MV-4-11 (cell line): ENCODE data around the gene LRTM2.
"Not testable (repeated sequence)": the region's sequence is repeated elsewhere in the genome, so short reads cannot be mapped to it uniquely, and the experiment has no call there.

ENCODE experiments used
- DNase-seq: peaks from one replicate; lab custom pipeline; 2025; lab: John Stamatoyannopoulos, UW

LRTM2 gene

DNA sequence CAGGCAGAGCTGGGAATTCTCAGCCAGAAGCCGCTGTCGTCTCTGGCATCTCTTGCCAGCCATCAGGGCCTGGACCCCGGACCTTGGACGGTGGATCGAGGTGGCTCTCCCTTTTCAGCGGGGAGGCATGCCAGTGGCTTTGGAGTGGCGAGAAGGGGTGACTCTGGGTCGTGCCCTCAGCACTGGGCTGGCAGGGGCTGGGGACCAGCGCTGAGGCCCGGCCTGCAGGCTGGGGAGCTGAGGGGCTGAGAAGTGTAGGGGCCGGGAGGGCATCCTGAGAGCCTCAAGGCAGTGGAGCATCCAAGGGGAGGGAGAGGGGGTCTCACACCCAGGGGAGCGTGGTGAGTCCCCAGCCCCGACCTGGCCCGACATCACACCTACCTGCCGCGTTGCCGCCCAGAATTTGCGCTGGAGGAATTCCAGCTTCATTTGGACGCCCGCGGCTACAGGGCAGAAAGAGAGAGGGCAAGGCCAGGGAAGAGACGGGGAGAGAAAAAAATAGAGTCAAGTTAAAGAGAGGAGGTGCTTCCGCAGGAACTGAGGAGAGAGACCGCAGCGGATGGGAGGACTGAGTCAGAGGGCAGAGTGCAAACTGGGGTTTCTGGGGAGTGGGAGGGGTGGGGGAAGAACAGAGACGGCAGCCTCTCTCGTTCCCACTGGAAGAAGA, 9.0 kb upstream of the LRTM2 start:
- peak; percentile 91 for DNase-seq

DNA sequence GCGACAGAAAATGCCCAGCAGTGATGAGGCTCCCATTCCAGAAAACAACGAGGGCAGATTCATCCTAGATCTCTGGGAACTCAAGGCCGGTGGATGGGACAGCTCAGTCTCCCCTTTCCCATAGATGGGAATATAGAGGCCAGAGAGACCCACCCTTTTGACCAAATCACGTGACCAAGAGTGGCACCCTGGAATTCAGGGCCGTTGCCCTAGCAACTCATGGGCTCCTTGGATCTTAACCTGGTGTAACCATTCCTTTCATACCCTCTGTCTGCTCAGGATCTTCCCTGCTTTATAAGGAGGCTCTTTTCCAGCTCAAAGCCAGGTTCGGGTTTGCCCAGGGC, 8.4 kb upstream of the LRTM2 start:
- no peak for DNase-seq

DNA sequence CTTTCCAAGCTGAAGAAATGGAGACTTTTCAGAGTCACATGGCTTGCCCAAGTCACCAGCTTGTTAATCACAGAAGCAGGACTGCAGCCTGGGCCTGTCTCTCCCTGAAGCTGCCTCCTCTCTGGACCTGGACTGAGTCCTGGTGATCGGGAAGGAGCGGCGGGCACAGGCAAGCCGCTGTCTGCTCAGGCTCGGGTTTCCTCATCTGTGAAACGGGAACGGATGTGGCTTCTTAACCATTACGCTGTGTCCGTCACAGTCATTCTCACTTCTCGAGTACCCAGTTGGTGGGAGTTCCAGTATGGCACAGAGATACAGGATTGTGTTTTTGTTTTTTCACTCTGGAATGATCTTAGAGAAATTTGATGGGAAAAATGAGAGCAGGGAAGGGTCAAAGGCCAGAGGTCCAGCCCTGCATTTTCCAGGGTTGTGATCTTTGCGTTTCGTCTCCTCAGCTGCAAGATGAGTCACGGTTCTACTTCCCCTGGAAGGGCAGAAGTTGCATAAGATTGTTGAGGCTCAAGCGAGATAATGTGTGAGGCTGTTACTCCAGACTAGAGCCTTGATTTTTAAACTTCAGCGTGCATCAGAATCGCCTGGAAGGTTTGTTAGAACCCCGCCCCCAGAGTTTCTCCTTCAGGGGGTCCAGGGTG, 7.6 kb upstream of the LRTM2 start:
- DNase-seq = peak; percentile 94

DNA sequence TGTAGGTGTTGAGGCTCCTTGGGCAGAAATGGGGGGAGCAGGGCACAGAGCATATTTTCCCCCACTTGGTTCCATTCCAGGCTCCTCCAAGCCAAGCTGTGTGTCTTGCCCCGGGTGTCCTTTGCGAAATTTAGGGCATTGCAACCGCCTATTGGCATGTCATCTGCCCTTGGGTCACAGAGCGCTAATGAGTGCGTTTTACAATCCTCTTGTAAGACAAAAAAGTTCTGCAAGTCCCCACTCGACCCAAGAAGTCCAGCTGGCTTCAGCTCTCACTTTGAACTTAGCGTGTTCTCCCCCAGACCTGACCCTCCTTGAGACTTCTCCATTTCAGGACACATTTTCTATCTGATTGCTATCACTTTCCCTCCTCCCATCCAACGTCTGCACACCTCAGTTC, 6.1 kb upstream of the LRTM2 start:
- peak; percentile 61 for DNase-seq

DNA sequence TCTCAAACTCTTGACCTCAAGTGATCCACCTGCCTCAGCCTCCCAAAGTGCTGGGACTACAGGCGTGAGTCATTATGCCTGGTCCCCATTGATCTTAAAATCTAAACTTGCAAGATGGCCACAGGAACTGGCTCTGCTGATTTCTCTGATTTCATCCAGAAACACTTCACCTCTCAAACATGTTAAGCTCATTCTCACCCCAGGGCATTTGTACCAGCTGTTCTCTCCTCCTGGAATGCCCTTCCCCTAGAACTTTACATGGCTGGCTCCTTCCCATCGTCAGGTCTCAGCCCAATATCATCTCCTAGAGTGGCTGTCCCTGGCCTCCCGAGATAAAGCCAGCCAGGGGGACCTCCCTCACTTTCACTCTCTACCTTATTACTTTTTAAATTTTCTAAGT, 5.3 kb upstream of the LRTM2 start:
- DNase-seq = no peak

DNA sequence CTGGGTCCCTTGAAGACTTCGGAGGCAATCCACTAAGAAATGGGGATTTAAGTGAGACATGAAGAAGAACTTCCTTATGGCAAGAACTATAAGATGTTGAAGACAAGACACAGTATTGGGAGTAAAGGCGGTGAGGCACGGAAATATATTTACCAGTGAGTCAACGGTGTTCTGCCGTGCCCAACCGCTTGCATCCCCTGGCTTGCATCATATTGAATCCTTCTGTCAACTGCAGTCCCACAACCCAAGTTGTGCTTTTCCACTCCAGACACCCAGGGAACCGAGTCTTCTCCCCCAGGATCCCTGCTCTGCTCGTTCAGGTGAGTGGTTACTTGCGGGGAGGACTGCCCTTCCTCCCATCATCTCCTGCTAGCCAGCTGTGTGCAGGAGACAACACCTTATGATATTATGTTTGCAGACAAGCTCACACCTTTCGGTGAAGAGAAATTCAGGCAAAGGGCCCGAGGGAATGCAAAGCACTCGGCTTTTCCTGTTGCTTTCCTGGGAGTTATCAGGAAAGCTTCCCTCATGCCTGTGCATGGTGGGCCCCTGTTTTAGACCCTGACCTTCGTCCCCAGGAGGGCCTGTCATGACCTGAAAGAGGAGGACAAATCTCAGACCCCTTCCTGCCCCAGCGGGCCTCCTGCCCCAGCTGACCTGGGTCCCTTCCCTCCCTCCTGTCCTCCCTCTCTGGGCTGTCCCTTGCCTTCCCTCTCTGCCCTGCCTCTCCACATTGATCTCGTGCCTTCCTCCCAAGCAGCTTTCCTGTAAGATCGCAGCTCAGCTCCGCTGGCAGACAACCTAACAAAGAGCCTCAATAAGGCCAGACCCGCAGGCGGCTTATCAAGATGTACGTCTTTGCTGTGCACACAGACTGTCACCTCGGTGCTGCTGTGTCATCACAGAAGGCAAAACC, 4.3 kb upstream of the LRTM2 start:
- peak; percentile 49 for DNase-seq

DNA sequence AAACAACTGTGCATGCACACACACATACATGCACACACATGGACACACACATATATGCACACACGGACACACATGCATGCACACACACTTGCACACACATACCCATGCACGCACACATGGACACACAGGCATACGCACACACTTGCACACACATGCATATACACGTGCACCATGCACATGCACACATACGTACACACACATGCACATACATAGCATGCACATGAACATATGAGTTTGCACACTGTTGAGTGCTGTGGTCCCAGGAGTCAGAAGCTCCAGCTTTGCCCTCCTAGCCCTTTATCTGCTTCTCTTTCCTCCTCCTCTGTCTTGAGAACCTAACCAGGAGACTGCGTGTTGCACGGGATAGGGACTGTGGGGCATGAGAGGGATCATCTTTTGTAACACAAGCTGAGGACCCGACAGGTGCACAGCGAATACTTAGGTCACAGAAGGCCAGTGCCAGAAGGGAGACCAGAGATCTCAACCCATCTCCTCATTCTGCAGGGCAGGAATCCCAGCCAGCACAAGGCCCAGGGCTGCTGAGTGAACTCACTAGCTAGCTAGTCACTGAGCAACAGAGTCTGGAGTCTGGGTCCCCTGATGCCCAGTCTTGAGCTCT, 3.5 kb upstream of the LRTM2 start:
- DNase-seq = no peak

DNA sequence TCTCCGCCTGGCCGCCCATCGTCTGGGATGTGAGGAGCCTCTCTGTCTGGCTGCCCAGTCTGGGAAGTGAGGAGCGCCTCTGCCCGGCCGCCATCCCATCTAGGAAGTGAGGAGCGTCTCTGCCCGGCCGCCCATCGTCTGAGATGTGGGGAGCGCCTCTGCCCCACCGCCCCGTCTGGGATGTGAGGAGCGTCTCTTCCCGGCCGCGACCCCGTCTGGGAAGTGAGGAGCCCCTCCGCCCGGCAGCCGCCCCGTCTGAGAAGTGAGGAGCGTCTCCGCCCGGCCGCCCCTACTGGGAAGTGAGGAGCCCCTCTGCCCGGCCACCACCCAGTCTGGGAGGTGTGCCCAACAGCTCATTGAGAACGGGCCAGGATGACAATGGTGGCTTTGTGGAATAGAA, 2.4 kb upstream of the LRTM2 start:
- not testable (repeated sequence) for DNase-seq

DNA sequence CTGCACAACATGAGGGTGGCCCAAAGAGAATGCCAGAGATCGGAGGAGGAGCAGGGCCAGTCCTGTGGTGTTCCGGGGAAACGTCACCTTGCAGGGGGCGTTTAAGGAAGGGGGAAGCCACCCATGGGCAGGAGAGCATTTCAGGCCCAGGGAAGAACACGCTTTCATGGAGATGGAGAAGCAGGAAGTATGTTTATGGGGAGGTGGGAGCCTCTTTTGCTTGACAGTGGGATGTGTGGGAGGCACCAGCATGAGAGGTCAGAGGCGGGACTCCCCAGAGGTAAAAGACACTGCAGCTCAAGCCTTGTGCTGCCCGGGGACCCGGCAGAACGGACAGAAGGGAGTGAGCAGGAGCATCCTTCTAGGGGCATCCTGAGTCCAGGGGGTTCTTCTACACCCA, 1.3 kb upstream of the LRTM2 start:
- DNase-seq = no peak

DNA sequence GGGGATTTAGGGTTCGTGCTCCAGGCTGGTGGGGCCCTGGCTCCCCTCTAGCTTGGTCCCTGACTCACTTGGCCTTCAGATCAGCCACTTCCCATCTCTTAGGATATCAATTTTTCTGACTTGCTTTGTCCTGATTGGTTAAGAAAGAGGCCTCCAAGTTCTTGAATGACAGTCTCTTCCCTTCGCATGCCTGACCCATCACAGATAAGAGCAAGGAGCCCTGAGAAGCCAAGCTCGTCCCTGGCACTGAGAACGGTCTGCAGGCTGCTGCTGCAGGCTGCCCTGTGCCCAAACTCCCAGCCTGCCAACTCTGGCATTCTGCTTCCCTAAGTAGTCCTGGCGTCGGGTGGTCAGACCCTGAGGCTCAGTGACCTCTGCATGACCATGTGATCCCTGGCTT, 794 bp upstream of the LRTM2 start:
- no peak for DNase-seq

DNA sequence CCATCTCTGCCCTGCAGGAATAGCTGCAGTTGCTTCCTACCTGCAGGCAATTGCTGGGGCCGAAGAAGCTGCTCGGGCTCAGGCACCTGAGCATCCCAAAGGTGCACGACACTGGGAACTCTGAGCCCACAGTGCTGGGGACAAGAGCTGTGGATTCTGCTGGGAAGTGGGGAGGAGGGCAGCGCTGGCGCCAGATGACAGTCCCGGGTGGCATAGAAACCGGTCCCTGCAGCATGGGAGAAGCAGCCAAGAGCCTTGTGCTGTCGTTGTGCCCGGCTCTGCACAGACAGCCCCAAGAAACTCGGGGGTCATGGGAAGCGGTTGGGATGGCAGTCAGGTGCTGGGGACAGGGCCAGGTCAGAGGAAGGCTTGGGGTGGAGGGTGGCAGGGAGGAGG, 529 bp downstream of the LRTM2 start:
- no peak for DNase-seq

DNA sequence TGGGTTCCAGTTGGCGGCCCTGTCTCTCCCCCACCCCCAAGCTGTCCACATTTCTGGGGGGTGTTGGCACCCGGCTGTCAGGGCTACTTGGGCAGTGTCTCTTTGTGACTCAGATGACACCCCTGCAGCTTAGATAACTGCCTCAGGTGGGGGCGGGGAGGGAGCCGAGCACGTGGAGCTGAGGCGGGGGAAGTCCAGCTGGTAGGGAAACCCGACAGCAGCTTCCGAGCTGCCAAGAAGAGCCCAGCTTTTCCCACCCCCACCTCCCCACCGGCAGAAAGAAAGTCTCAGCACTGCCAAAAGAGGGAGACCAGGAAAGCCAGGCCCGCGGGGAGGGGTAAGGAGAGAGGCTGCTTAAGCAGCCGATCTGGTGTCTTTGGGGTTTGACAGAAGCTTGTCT, 1.4 kb downstream of the LRTM2 start:
- no peak for DNase-seq

DNA sequence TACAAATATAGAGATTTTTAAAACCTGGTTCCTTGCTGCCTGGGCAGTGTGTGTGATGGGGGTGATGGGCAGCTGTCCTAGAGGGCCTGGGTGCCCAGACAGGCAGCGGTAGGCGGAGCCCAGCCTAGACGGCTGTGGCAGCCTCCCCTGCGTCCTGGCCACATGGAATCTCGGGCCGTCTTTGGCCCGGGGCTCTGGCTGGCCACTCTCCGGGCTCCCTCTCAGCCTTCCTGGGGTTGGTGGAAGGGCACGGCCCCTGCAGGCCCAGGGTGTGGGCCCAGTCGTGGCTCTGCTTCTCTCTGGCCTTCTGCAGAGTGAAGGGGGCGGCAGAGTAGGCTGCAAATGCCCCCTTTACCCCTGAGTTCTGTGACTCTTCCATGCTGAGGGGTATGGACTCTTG, 2.3 kb downstream of the LRTM2 start:
- DNase-seq = no peak

DNA sequence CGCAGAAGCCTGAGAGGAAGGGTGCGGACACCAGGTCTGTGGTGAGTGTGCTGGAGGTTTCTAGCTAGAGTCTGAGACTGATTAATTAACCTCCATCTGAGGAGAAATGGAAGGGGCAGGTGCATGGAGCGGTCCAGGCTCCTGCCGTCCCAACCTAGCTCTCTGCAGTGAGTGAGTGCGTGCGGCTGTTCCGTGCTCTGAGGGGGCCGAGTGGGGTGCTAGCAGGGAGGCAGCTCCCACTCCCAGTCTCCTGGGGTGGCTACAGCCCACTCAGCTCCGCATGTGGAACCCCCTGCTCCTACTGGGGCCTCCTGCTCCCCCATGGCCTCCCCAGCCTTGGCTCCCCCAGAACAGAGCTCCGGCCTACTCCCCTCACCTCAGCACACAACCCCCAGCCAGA, 2.9 kb downstream of the LRTM2 start:
- no peak for DNase-seq

DNA sequence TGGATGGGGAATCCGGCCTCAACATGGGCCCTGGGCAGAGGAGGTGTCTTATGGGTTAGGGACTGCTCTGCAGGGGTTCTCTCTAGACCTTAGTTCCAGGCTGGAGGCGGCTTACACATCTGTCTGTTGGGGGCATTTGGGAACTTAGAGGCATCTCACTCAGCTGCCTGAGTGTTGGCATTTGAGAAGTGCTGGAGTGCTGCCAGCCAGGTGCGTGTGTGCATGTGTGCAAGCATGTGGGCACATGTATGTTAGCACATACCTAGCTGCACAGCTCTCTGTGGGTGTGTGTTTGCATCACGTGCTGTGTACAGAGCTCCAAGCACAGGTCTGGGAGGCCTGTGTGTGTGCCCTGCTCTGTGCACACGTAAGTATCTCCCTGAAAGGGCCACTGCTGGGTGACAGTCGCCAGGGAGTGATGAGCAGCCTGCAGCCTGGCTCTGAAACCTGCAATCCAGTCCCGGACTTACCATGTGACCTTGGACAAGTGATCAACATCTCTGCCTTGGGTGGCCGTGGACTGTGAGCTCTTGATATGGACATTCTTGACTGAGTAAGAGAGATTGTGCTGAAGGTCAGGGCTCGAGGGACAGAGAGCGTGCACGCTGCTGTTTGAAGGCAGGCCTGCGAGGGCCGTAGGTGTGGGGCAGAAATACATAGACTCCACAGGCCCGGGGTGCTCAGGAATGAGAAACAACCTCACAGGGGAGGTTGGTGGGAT, 5.2 kb downstream of the LRTM2 start:
- DNase-seq = no peak

DNA sequence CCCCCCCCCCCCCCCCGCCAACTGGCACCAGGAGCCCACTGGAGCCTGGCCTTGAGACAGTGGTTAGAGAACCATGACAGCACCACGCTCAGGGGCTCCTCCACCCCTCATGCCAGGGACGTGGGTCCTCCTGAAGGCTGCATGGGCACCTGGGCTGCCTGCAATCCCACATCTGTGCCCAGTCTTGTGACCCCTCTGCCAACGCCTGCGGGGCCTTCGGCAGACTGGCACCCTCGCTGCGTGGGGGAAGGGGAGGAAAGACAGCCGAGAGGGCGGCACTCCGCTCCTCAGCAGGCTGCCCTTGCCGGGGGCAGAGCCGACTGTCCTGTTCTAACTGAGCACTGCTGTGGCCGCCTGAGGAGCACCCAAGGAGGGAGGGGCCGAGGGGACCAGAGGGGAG, 6.0 kb downstream of the LRTM2 start:
- no peak for DNase-seq

DNA sequence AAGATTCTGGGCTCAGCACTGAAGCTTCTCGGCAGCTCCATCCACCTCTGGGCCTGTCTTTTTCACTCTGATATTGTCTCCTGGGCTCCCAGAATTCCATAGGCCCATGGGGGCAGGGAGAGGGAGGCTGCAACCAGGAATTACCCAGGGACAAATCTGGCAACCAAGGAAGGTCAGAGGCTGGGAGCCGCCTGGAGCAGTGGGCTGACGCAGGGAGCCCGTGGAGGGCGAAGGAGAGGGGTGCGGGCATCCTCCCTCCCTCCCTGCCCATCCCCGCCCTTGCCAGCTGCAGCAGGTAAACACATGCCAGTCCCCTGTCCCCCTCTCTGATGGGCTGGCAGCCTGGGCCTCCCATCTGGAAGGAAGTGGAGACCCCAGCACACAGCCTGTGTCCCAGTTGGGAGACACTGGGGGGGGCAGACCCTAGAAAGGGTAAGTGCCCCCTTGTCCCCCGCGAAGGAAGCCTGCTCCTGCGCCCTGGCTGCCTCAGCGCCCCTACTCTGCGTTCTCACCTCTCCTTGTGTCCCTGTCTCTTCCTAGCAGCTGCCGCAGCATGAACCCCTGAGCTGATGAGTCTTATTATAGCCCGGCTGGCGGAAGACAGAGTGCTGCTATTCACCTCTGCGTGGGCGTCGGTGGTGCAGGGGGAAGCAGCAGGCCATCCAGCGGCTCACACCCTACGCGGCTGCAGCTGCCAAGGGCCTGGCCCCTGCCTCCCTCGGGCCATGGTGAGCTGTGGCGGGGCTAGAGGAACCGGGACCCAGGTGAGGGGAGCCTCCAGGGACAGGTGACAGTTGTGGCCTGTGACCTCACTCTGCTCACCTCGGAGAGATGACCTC, 6.7 kb downstream of the LRTM2 start:
- DNase-seq = no peak

DNA sequence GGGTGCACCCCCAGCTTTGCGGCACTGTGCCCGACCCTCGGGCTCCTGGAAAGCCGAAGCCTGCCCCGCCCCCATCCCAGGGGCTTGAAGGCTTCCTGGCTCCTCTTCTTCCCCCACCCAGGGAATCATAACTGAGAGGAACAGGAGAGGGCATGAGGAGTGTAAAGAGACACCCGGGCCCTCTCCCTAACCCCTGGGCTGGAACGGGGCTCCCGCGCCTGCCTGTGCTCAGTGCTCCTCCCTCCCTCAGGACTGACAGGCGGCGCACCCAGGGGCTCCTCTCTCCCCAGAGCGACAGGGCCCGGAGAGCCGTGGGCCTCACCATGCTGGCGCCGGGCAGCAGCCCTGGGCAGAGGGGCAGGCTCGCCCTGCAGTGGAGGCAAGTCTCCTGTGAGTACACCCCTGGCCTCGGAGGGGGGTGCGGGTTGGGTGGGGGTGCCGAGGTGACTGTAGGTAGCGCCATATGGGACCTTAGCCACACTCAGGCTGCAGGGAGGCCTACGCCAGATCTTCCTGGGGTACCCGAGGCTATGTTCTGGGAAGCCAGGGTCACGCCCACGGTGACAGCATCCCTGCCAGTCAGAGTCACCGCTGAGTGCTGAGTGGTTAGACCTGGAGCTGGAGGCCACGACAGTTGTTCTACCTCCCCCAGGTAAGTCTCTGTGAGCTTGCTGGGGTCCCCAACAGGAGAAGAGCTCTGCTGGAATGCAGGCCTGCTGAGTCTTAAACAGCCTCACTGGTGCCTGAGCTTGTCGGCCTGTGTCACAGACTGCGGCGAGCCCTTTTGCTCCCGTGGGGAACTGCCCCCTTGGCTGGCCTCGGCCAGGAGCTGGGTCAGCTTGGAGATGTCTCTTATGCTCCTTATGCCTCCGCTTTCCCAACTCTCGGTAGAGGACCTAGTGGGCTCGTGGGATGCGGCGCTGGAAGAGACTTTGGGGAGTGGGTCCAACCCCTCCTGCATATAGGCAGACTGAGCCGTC, 7.8 kb downstream of the LRTM2 start:
- no peak for DNase-seq

DNA sequence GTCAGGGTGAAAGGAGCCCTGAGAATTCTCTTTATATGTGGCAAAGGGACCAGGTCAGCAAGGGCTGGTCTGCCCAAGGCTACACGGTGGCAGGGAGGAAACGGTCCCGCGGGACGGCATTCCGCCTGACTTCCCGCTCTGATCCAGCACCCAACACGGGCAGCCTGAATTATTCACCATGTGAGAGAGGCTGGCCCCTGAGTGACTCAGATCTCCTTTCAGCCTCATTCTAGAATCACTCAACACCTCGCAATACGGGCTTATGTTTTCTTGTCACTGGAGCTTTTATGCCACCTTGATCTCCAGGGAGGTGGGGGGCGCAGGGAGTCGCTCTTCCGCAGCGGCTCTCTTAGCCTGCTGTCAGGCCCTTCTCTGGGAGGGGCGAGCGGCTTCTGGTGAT, 8.5 kb downstream of the LRTM2 start:
- DNase-seq = no peak

DNA sequence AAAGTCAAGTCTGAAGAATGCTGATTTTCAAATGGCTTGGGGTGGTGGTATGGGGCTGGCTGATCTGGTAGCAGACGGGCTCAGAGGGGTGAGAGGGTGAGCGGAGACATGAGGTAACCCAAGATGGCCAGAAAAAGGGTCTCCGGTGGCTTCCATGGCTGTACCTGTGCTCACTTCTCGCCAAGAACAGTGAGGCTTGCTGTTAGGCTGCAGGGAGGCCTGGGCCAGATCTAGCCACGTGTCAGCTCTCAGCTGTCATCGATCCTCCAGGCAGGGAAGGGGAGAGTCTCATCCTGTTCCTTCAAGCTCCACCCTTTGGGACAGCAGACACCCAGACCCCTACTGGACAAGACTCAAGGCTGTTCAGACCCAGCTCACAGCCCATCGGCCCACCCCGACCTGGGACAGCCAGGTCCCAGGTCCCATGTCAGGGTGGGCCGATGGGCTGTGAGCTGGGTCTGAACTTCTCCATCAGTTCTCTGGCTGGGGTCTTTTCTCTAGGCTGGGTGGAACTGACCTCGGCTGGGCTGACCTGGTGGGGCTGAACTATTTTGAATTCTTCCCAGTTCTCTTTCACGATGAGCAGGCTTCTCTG, 9.0 kb downstream of the LRTM2 start:
- DNase-seq = no peak
